H54 (cell line): Measurements from ENCODE around the gene PCBP2.
A peak's percentile ranks its signal among the peaks of the same experiment; 100 is the strongest.

ENCODE experiments used
- DNase-seq: peaks from one replicate; pipeline ENCODE4 v3.0.0; 2011; ENCODE audit warnings: low spot score, mixed read lengths; ENCODE audit not compliant: insufficient read length
- FAIRE-seq: peaks from 3 replicates; lab custom pipeline; 2011; peaks lifted over from hg19 to GRCh38; lab: Jason Lieb, UNC
- POLR2A ChIP-seq: IDR thresholded peaks from 2 replicates; pipeline ENCODE4 v1.6.1; 2011; ENCODE audit warnings: low read depth, mild to moderate bottlenecking, low read length

The PCBP2 gene

GRCh38 chr12:53485955-53486735 is 34.2 kb downstream of the PCBP2 start:
- DNase-seq = no peak
- FAIRE-seq = no peak
- TF ChIP-seq POLR2A = no peak

- no peak for TF ChIP-seq POLR2A
- FAIRE-seq = no peak
- no peak for DNase-seq
Observed at GRCh38 chr12:53486736-53487487, 35.0 kb downstream of the PCBP2 start.

- TF ChIP-seq POLR2A = no peak
- DNase-seq (no peak), FAIRE-seq (no peak)
Observed at GRCh38 chr12:53489242-53489864, 37.5 kb downstream of the PCBP2 start.

- DNase-seq (no peak), FAIRE-seq (no peak)
- 0 out of 2 replicates have a peak, but pooled peaks have one; percentile 12 for TF ChIP-seq POLR2A
Observed at GRCh38 chr12:53492188-53492587, 40.3 kb downstream of the PCBP2 start.

GRCh38 chr12:53492830-53493609 is 41.1 kb downstream of the PCBP2 start:
- FAIRE-seq (no peak), DNase-seq (peak; percentile 75)
- no peak; the same call in 1 of the 2 replicates for TF ChIP-seq POLR2A

GRCh38 chr12:53493610-53494391 is 41.9 kb downstream of the PCBP2 start:
- FAIRE-seq (no peak), DNase-seq (no peak)
- TF ChIP-seq POLR2A = no peak

- TF ChIP-seq POLR2A = no peak
- FAIRE-seq = no peak
- peak; percentile 45 for DNase-seq
Observed at GRCh38 chr12:53495903-53496751, 44.2 kb downstream of the PCBP2 start.

GRCh38 chr12:53496752-53497032 is 44.8 kb downstream of the PCBP2 start:
- TF ChIP-seq POLR2A = no peak
- no peak for DNase-seq
- no peak for FAIRE-seq

- TF ChIP-seq POLR2A = no peak
- DNase-seq (no peak), FAIRE-seq (no peak)
Observed at GRCh38 chr12:53497461-53497860, 45.6 kb downstream of the PCBP2 start.

GRCh38 chr12:53498235-53498630 is 46.3 kb downstream of the PCBP2 start:
- DNase-seq (no peak), FAIRE-seq (no peak)
- no peak for TF ChIP-seq POLR2A

GRCh38 chr12:53499266-53500141 is 47.6 kb downstream of the PCBP2 start, which contains the start of gene MAP3K12:
MAP3K12 (minus strand) TSS chr12:53499458; CDS start chr12:53487391, 12,067 bp downstream.
- TF ChIP-seq POLR2A = peak; percentile 57
- no peak for DNase-seq
- FAIRE-seq = no peak
